DMS153 (cell line): ENCODE data around the gene VIPR2.

Experiments used
- DNase-seq: peaks from one replicate; lab custom pipeline; 2025; lab: John Stamatoyannopoulos, UW

VIPR2 gene

DNA sequence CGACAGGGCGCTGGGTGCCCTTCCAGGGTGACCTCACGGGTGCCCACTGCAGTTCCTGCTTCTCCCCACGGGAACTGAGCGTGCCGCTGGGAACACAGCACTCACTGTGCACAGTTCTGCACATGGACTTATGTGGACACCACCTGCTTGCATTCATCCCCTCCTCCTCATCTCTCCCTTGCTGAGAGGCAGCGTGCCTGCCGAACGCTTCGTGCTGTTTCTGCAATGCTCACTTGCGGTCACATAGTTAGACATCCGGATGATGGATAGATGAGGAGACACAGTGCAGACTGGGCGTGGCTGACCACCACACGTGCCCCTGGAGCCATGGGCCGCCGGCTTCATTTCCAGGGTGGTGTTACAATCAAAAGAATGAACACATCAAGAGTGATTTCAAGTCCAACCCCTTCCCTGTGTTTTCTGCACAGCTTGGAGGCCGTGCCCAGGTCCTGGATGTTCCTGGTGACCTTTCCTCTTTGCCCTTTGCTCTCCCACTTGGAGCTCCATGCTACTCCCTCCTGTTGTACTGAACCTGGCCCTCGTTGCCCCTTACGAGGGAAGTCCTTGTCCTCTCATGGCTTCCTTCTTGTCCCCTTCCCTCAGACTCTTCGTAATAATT, 119.4 kb downstream of the VIPR2 start:
- DNase-seq: no peak

GRCh38 chr7:159024280-159024951, 120.3 kb downstream of the VIPR2 start:
- no peak for DNase-seq

DNA sequence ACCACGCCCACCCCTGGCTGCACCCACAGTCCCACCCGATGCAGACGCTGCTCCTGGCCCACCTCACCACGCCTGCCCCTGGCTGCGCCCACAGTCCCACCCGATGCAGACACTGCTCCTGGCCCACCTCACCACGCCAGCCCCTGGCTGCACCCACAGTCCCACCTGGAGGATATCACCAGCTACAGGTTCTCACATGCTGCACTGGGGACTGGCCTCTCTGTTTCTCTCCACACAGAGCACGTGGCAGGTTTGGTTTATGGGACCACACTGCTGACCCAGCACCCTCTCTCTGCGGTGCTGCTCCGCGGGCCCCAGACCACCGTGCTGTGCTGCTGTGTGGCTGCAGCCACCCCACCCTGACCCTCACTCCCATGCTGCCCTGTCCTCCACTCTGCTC, 120.9 kb downstream of the VIPR2 start:
- no peak for DNase-seq

- DNase-seq: no peak
These were observed 121.5 kb downstream of the VIPR2 start for GRCh38 chr7:159023206-159023605.

GRCh38 chr7:159022238-159022993, 122.3 kb downstream of the VIPR2 start:
- DNase-seq: no peak

- no peak for DNase-seq
These were observed 123.7 kb downstream of the VIPR2 start for GRCh38 chr7:159020987-159021386.

- no peak for DNase-seq
These were observed 125.6 kb downstream of the VIPR2 start for GRCh38 chr7:159019111-159019510.

- no peak for DNase-seq
These were observed 126.9 kb downstream of the VIPR2 start for GRCh38 chr7:159017741-159018140.

GRCh38 chr7:159017210-159017609, 127.5 kb downstream of the VIPR2 start:
- no peak for DNase-seq

GRCh38 chr7:159016591-159016990, 128.1 kb downstream of the VIPR2 start:
- no peak for DNase-seq

- DNase-seq: no peak
These were observed 128.9 kb downstream of the VIPR2 start for GRCh38 chr7:159015454-159016410.

GRCh38 chr7:159015081-159015453, 129.6 kb downstream of the VIPR2 start:
- DNase-seq: no peak

- no peak for DNase-seq
These were observed 130.2 kb downstream of the VIPR2 start for GRCh38 chr7:159014297-159015062.

- DNase-seq: no peak
These were observed 130.8 kb downstream of the VIPR2 start for GRCh38 chr7:159013825-159014289.

GRCh38 chr7:159013181-159013690, 131.4 kb downstream of the VIPR2 start:
- DNase-seq: no peak

GRCh38 chr7:159012353-159013069, 132.2 kb downstream of the VIPR2 start:
- no peak for DNase-seq

GRCh38 chr7:159011722-159012022, 133.0 kb downstream of the VIPR2 start:
- DNase-seq: no peak

GRCh38 chr7:159010937-159011721, 133.5 kb downstream of the VIPR2 start:
- DNase-seq: no peak

DNA sequence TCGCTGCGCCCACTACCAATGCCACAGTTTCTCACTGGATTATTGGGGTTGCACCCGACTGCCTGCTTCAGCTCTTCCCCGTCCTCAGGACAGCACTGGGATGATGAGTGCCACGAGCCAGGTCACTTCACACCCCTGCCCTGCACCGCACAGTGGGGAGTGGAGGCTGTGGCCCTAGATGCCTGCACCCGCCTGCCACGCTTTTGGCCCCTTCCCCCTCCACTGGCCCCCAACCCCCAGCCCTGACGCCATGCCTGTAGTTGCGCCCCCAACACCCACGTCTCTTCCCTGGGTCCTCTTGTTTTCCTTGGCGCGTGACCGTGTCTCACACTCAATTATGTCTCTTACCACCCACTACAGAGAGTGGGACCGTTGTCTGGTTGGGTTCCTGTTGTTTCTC, 134.3 kb downstream of the VIPR2 start:
- DNase-seq: no peak

- DNase-seq: no peak
These were observed 134.7 kb downstream of the VIPR2 start for GRCh38 chr7:159009951-159010350.
